ENCODE measurements around the gene CLCN4. TPM values are rescaled to one million over a fixed set of nuclear protein-coding genes. Genes with fewer than 3 reads are reported as not detected.

CLCN4 gene
- total RNA-seq, 4 donors from 2014 or later, result 72.5 to 307 (median 84.4) TPM

DNA sequence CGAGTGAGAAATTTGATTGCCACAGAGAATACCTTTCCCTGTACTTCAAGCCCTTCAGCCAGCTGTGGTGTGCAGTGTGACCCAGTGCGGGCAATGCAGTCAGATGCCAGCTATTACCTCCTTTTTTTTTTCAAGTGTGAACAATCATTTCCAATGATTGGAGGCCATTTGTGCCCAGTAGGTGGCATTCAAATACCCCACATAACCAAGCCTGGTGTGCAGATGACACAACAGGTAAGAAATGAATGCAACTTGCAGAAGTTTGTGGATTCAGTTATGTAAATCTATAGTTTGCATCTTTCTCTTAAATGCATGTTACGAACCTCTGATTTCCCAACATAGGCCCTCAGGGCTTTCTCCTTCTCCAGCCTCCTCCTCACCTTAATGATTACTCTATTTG is 98.0 kb downstream of the CLCN4 start:
- in situ Hi-C loops (cut with MboI; ENCODE audit: low sequenced_read_pairs in 4 of 4) (no loop called here), intact Hi-C loops (cut with DNase I; ENCODE audit: low total_unique reads) (no loop called here)
- ATAC-seq, result no peak
- Histone ChIP-seq H3K36me3 (no peaks in the 10 kb centered on the region), H3K27ac (no peak overlapping the region), H3K4me3 (no peak overlapping the region), H3K9me3 (no peaks in the 10 kb centered on the region), H3K27me3 (no peaks in the 10 kb centered on the region), H3K4me1 (no peaks in the 10 kb centered on the region)
- TF ChIP-seq, protein P1, sequence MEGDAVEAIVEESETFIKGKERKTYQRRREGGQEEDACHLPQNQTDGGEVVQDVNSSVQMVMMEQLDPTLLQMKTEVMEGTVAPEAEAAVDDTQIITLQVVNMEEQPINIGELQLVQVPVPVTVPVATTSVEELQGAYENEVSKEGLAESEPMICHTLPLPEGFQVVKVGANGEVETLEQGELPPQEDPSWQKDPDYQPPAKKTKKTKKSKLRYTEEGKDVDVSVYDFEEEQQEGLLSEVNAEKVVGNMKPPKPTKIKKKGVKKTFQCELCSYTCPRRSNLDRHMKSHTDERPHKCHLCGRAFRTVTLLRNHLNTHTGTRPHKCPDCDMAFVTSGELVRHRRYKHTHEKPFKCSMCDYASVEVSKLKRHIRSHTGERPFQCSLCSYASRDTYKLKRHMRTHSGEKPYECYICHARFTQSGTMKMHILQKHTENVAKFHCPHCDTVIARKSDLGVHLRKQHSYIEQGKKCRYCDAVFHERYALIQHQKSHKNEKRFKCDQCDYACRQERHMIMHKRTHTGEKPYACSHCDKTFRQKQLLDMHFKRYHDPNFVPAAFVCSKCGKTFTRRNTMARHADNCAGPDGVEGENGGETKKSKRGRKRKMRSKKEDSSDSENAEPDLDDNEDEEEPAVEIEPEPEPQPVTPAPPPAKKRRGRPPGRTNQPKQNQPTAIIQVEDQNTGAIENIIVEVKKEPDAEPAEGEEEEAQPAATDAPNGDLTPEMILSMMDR (IDR thresholded peaks at IDR 0.05 in 4 of 5, conservative IDR thresholded peaks at IDR 0.05 in 1 of 5), result no peak
- TF ChIP-seq POLR2A (IDR thresholded peaks at IDR 0.05), result no peak
- no peak for DNase-seq

DNA sequence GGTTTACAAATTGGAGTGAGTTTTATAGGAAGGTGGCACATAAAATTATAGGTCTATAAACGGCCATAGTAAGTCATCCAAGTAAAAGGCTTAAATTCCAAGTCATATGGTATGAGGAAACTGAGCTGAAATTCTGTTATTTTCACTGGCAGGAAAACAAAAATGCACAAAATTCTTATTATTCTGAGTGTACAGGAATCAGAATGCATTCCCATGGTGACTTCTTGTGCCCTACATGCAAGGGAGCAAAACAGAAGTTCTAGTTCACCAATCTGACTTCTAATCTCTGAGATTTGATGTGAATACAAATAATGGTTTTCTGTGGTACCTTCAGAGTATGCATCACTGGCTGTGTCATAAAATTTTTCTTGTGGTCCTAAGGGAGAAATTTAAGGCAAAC is 102.9 kb downstream of the CLCN4 start:
- TF ChIP-seq, protein P1 (IDR thresholded peaks at IDR 0.05 in 4 of 5, conservative IDR thresholded peaks at IDR 0.05 in 1 of 5), result no peak
- no peak for TF ChIP-seq POLR2A (IDR thresholded peaks at IDR 0.05)
- Histone ChIP-seq H3K9me3 (no peaks in the 10 kb centered on the region), H3K27me3 (no peaks in the 10 kb centered on the region), H3K36me3 (no peaks in the 10 kb centered on the region), H3K27ac (no peak overlapping the region), H3K4me3 (no peak overlapping the region), H3K4me1 (no peaks in the 10 kb centered on the region)
- intact Hi-C loops (cut with DNase I; ENCODE audit: low total_unique reads), result no loop called here
- in situ Hi-C loops (cut with MboI; ENCODE audit: low sequenced_read_pairs in 4 of 4), result no loop called here
- ATAC-seq (no peak), DNase-seq (no peak)

DNA sequence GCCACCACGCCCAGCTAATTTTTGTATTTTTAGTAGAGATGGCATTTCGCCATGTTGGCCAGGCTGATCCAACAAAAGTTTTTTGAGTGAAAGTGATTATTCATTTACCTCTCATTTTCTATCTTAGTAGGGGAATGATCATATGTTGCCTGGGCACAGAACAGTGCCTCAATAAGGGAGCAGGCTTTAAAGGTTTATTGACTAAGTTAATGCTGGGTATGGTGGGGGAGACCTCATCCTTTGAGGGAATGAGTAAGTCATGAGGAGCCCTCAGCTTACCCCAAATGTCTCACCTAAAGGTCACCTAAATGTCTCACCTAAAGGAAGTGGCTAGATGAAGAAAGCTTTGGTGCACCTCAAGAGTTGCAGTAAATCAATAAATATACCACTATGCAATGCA is 109.0 kb downstream of the CLCN4 start:
- H3K27me3 ChIP-seq, result no peaks in the 10 kb centered on the region
- no peaks in the 10 kb centered on the region for H3K9me3 ChIP-seq
- DNase-seq (no peak), ATAC-seq (no peak)
- intact Hi-C loops (cut with DNase I; ENCODE audit: low total_unique reads), result no loop called here
- in situ Hi-C loops (cut with MboI; ENCODE audit: low sequenced_read_pairs in 4 of 4), result no loop called here
- H3K4me3 ChIP-seq, result no peak overlapping the region
- H3K27ac ChIP-seq, result no peak overlapping the region
- TF ChIP-seq, protein P1 (IDR thresholded peaks at IDR 0.05 in 4 of 5, conservative IDR thresholded peaks at IDR 0.05 in 1 of 5), result no peak
- no peak for TF ChIP-seq POLR2A (IDR thresholded peaks at IDR 0.05)
- H3K36me3 ChIP-seq, result no peaks in the 10 kb centered on the region
- H3K4me1 ChIP-seq, result no peaks in the 10 kb centered on the region

DNA sequence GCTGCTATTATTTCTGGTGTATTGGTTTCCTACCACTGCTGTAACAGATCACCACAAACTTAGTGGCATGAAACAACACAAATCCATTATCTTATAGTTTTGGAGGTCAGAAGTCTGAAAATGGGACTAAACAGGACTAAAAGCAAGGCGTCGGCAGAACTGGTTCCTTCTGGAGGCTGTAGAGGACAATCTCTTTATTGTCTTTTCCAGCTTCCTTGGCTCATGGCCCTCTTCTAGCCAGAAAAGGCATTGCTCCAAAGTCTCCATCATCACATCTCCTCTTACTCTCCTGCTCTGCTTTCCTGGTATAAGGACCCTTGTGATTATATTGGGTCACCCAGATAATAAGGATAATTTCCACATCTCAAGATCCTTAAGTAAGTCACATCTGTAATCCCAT is 121.9 kb downstream of the CLCN4 start:
- no peak overlapping the region for H3K4me3 ChIP-seq
- ATAC-seq, result no peak
- H3K4me1 ChIP-seq, result no peaks in the 10 kb centered on the region
- TF ChIP-seq, protein P1 (IDR thresholded peaks at IDR 0.05 in 4 of 5, conservative IDR thresholded peaks at IDR 0.05 in 1 of 5), result no peak
- no peak for TF ChIP-seq POLR2A (IDR thresholded peaks at IDR 0.05)
- in situ Hi-C loops (cut with MboI; ENCODE audit: low sequenced_read_pairs in 4 of 4) (no loop called here), intact Hi-C loops (cut with DNase I; ENCODE audit: low total_unique reads) (no loop called here)
- no peak overlapping the region for H3K27ac ChIP-seq
- no peaks in the 10 kb centered on the region for H3K9me3 ChIP-seq
- H3K27me3 ChIP-seq, result no peaks in the 10 kb centered on the region
- no peak for DNase-seq
- H3K36me3 ChIP-seq, result no peaks in the 10 kb centered on the region

DNA sequence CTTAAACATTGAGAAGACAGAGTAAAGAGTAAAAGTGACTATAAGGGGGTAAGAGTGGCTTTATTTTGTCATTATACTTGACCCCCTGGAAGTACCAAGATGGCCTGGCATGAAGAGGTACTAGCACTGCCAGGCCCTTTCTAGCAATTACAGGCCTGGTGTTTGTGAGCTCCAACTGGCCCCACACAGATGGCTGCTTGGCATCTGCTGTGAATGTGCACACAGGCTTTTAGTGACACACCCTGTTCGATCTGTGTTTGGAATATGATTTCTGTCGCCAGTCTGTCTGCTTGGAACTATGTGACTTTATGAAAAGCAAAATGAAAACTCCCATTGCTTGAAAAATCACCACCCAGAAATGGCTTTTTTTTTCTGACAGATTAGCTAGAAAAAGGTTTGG is 123.3 kb downstream of the CLCN4 start:
- Histone ChIP-seq H3K9me3 (no peaks in the 10 kb centered on the region), H3K27me3 (no peaks in the 10 kb centered on the region), H3K4me3 (no peak overlapping the region), H3K4me1 (no peaks in the 10 kb centered on the region), H3K27ac (no peak overlapping the region), H3K36me3 (no peaks in the 10 kb centered on the region)
- in situ Hi-C loops (cut with MboI; ENCODE audit: low sequenced_read_pairs in 4 of 4), result no loop called here
- DNase-seq, result no peak
- TF ChIP-seq, protein P1 (IDR thresholded peaks at IDR 0.05 in 4 of 5, conservative IDR thresholded peaks at IDR 0.05 in 1 of 5), result no peak
- TF ChIP-seq POLR2A (IDR thresholded peaks at IDR 0.05), result no peak
- no peak for ATAC-seq
- intact Hi-C loops (cut with DNase I; ENCODE audit: low total_unique reads), result no loop called here
